Activated CD4-positive, alpha-beta T cell treated with anti-CD3 and anti-CD28 coated beads, Interleukin-2, amount 50 U/mL, for 48 hours (primary cell): ENCODE measurements around the gene SOX5.
"Not testable (repeated sequence)": the region's sequence is repeated elsewhere in the genome, so short reads cannot be mapped to it uniquely, and the experiment has no call there.

ENCODE experiments used
- DNase-seq, 2 experiments: peaks; one replicate each; pipeline ENCODE4 v3.0.0-alpha.2; 2020

SOX5 gene

GRCh38 chr12:23533699-23534098 lies 415.8 kb downstream of the SOX5 start:
- DNase-seq = no peak

GRCh38 chr12:23533265-23533664 lies 416.2 kb downstream of the SOX5 start:
- DNase-seq = no peak

GRCh38 chr12:23528316-23528715 lies 421.2 kb downstream of the SOX5 start:
- no peak for DNase-seq

- no peak for DNase-seq
Observed at GRCh38 chr12:23525450-23526072, 423.9 kb downstream of the SOX5 start.

GRCh38 chr12:23523339-23523738 lies 426.1 kb downstream of the SOX5 start:
- no peak for DNase-seq

DNA sequence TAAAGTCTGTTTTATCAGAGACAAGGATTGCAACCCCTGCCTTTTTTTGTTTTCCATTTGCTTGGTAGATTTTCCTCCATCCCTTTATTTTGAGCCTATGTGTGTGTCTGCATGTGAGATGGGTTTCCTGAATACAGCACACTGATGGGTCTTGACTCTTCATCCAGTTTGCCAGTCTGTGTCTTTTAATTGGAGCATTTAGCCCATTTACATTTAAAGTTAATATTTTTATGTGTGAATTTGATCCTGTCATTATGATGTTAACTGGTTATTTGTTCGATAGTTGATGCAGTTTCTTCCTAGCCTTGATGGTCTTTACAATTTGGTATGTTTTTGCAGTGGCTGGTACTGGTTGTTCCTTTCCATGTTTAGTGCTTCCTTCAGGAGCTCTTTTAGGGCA lies 430.0 kb downstream of the SOX5 start:
- DNase-seq = not testable (repeated sequence)

GRCh38 chr12:23515785-23516184 lies 433.7 kb downstream of the SOX5 start:
- DNase-seq = not testable (repeated sequence)

- no peak for DNase-seq
Observed at GRCh38 chr12:23510484-23510883, 439.0 kb downstream of the SOX5 start.

GRCh38 chr12:23509832-23510231 lies 439.6 kb downstream of the SOX5 start:
- DNase-seq = not testable (repeated sequence)

DNA sequence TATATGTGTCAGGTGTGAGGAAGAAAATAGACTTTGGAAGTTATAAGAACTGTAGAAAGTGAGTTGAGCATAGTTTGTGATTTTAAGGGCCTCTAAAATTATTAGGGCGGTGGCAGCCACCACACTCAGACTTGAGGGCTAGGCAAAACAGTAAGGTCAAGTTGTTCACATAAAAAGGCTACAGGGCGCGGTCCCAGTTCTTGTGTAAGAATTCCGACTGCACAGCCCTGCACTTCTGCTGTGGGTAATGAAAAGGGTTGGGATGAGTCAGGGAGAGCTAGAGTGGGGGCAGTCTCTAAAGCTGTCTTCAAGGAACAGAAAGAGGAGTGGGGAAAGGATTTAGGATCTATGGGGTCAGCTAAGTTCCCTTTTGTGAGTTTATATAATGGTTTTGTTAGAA lies 441.7 kb downstream of the SOX5 start:
- not testable (repeated sequence) for DNase-seq

- DNase-seq = not testable (repeated sequence)
Observed at GRCh38 chr12:23505736-23506135, 443.7 kb downstream of the SOX5 start.

DNA sequence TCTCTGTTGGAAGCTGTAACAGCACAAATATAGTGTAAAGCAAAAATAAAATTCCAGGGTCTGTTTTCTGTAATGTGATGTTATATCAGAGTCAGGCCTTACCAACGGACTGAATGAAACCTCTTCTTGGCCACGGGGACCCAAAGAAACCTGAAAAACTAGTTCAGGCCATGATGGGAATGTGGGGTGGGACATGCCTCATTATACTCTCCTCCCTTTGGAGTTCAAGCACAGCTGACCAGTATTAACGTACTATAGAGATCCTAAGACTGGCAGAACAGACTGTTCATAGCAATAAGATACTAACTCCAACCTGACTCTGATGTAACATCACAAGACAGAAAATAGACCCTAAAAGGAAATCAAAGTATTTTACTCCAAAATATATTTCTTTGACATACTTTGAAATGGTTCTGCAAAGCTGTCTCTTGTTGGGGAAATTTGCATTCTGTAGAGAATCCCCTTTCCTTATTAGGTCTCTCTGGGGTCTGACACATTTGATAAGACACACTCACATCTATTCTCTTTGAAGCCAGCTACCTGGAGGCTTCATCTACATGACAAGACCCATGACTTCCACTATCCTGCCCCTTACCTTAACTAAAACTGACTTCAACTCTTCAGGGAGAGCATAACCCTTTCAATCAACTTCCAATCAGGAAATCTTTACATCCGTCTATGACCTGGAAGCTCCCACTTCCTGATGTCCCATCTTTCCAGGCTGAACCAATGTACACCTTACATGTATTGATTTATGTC lies 444.6 kb downstream of the SOX5 start:
- DNase-seq = no peak

- DNase-seq = no peak
Observed at GRCh38 chr12:23504043-23504442, 445.4 kb downstream of the SOX5 start.

GRCh38 chr12:23503544-23503943 lies 445.9 kb downstream of the SOX5 start:
- no peak for DNase-seq

DNA sequence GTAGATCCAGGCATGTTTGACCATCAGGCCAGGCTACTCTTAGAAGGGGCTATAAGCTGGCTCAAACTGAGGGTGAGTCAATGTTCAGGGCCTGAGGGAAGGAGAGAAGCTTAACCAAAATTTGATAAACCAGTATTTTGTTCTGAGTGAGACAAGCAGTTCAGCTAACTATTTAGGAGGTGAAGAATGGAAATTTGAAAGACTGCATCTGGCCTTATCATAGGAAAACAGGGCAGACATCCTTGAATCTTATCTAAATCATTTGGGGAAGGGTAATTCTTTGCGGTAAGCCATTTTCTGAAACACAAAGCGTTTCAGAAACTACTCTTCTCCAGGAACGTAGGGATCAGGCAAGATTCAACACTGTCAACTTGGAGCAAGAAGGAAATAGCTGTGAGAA lies 447.2 kb downstream of the SOX5 start:
- DNase-seq = no peak

DNA sequence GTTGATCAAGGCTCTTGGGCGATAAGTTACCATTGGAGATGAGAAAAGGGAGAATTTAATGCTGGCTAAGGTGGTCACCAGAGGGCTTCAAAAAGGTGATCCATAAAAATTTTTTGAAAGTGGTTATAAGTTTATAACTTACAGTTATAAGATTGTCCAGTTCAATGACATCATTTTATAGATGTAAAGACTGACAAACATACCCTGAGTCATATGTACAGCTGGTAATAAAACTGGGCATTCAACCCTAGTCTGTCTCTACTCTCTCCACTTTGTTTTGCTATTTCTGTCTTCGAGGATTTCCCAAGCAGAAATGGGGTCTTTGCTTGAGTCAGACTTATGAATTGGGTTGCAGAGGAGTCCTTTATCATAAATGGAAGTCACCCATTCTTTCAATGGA lies 454.0 kb downstream of the SOX5 start:
- DNase-seq = no peak

- DNase-seq = no peak
Observed at GRCh38 chr12:23493672-23494071, 455.8 kb downstream of the SOX5 start.

DNA sequence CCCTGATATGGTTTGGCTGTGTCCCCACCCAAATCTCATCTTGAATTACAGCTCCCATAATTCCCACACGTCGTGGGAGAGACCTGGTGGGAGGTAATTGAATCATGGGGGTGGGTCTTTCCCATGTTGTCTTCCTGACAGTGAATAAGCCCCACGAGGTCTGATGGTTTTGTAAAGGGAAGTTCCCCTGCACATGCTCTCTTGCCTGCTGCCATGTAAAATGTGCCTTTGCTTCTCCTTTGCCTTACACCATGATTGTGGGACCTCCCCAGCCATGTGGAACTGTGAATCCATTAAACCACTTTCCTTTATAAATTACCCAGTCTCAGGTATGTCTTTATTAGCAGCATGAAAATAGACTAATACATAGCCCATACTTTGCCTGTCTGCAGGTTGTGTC lies 458.4 kb downstream of the SOX5 start:
- DNase-seq = not testable (repeated sequence)

- no peak for DNase-seq
Observed at GRCh38 chr12:23488130-23488529, 461.3 kb downstream of the SOX5 start.

DNA sequence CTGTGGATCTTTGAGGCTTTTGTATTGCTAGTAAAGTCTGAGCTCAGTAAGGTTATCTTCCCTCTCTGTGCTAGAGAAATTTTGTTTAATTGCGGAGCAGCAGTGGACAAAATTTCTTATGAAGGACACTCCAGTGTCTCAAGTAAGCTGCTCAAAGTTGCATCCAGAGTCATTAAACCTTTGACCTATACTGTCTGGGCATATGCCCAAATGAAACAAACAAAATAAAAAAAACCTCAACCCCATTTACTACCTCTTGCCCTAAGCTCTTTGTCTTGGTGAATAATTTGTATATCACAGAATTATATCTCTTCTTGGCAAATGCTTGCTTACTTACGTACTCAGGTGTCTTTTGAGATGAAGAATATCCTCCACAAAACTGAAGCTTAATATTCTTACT lies 465.2 kb downstream of the SOX5 start:
- no peak for DNase-seq

DNA sequence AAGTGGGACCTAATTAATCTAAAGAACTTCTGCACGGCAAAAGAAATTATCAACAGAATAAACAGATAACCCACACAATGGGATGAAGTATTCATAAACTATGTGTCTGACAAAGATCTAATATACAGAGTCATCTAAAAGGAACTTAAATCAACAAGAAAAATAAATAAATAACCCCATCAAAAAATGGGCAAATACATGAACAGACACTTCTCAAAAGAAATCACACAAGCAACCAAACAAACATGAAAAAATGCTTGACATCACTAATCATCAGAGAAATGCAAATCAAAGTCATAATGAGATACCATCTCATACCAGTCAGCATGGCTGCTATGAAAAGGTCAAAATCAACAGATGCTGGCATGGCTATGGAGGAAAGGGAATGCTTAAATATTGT lies 466.9 kb downstream of the SOX5 start:
- DNase-seq = no peak
